Parathyroid adenoma (tissue), 2 donors: ENCODE measurements around the gene CCSER2.

ENCODE experiments used
- H2AFZ ChIP-seq: fragments of 300-600 bp; sonication (generic); one replicate; pipeline ENCODE4 v1.7.0; 2017; ENCODE audit warnings: antibody characterized with exemption, mild to moderate bottlenecking
- H3K27ac ChIP-seq: fragments of 300-600 bp; sonication (generic); one replicate; pipeline ENCODE4 v1.7.0; 2017
- H3K27me3 ChIP-seq: fragments of 300-600 bp; sonication (generic); one replicate; pipeline ENCODE4 v1.7.0; 2017; ENCODE audit warnings: low read length; ENCODE audit not compliant: control insufficient read depth, insufficient read depth
- H3K36me3 ChIP-seq: fragments of 300-600 bp; sonication (generic); one replicate; pipeline ENCODE4 v1.7.0; 2017; ENCODE audit warnings: low read length; ENCODE audit not compliant: control insufficient read depth, insufficient read depth
- H3K4me1 ChIP-seq: fragments of 300-600 bp; sonication (generic); one replicate; pipeline ENCODE4 v1.7.0; 2017; ENCODE audit warnings: control low read depth
- H3K4me2 ChIP-seq: fragments of 300-600 bp; sonication (generic); one replicate; pipeline ENCODE4 v1.7.0; 2017; ENCODE audit warnings: low read length
- H3K4me3 ChIP-seq: fragments of 300-600 bp; sonication (generic); one replicate; pipeline ENCODE4 v1.7.0; 2017; ENCODE audit warnings: low read depth, low read length
- H3K79me2 ChIP-seq: fragments of 300-600 bp; sonication (generic); one replicate; pipeline ENCODE4 v1.7.0; 2017; ENCODE audit warnings: control low read depth
- H3K9ac ChIP-seq: fragments of 300-600 bp; sonication (generic); one replicate; pipeline ENCODE4 v1.7.0; 2017; ENCODE audit warnings: mild to moderate bottlenecking
- H3K9me3 ChIP-seq: fragments of 300-600 bp; sonication (generic); one replicate; pipeline ENCODE4 v1.7.0; 2017; ENCODE audit warnings: low read length; ENCODE audit not compliant: control insufficient read depth
- CTCF ChIP-seq: fragments of 300-600 bp; sonication (generic); IDR thresholded peaks from one replicate; pipeline ENCODE4 v1.7.0; 2017; ENCODE audit warnings: antibody characterized with exemption, mild to moderate bottlenecking
- donor health status: primary hyperparathyroidism.

Gene CCSER2

GRCh38 chr10:84423719-84424118 lies 95.3 kb downstream of the CCSER2 start:
- Histone ChIP-seq H3K36me3 (no peaks in the 10 kb centered on the region), H2AFZ (no peak overlapping the region), H3K9me3 (no peaks in the 10 kb centered on the region), H3K4me3 (no peak overlapping the region), H3K27ac (no peak overlapping the region), H3K79me2 (peaks cover 16% of the 10 kb centered on the region), H3K4me1 (peaks cover 8% of the 10 kb centered on the region), H3K27me3 (no peaks in the 10 kb centered on the region), H3K4me2 (no peak overlapping the region), H3K9ac (no peak overlapping the region)
- no peak for TF ChIP-seq CTCF

GRCh38 chr10:84424731-84425167 lies 96.4 kb downstream of the CCSER2 start:
- H3K27ac ChIP-seq = no peak overlapping the region
- no peaks in the 10 kb centered on the region for H3K36me3 ChIP-seq
- no peaks in the 10 kb centered on the region for H3K27me3 ChIP-seq
- no peak overlapping the region for H2AFZ ChIP-seq
- no peak for TF ChIP-seq CTCF
- H3K9me3 ChIP-seq = no peaks in the 10 kb centered on the region
- peaks cover 8% of the 10 kb centered on the region for H3K4me1 ChIP-seq
- H3K9ac ChIP-seq = no peak overlapping the region
- peaks cover 14% of the 10 kb centered on the region for H3K79me2 ChIP-seq
- peak overlapping the region; percentile 38 for H3K4me2 ChIP-seq
- H3K4me3 ChIP-seq = peak overlapping the region; percentile 1

GRCh38 chr10:84427903-84428650 lies 99.7 kb downstream of the CCSER2 start:
- H3K4me2 ChIP-seq = no peak overlapping the region
- no peaks in the 10 kb centered on the region for H3K27me3 ChIP-seq
- no peaks in the 10 kb centered on the region for H3K36me3 ChIP-seq
- H2AFZ ChIP-seq = no peak overlapping the region
- TF ChIP-seq CTCF = no peak
- H3K79me2 ChIP-seq = peaks cover 14% of the 10 kb centered on the region
- no peak overlapping the region for H3K4me3 ChIP-seq
- peaks cover 8% of the 10 kb centered on the region for H3K4me1 ChIP-seq
- no peak overlapping the region for H3K9ac ChIP-seq
- no peak overlapping the region for H3K27ac ChIP-seq
- H3K9me3 ChIP-seq = no peaks in the 10 kb centered on the region

- H3K9ac ChIP-seq = no peak overlapping the region
- no peak overlapping the region for H3K27ac ChIP-seq
- no peaks in the 10 kb centered on the region for H3K9me3 ChIP-seq
- H3K79me2 ChIP-seq = peaks cover 14% of the 10 kb centered on the region
- H2AFZ ChIP-seq = no peak overlapping the region
- TF ChIP-seq CTCF = no peak
- H3K36me3 ChIP-seq = no peaks in the 10 kb centered on the region
- H3K4me2 ChIP-seq = no peak overlapping the region
- no peaks in the 10 kb centered on the region for H3K27me3 ChIP-seq
- H3K4me3 ChIP-seq = no peak overlapping the region
- H3K4me1 ChIP-seq = peaks cover 12% of the 10 kb centered on the region
Observed at GRCh38 chr10:84428711-84429110, 100.3 kb downstream of the CCSER2 start.
